ENCODE results near the gene RNF213.
A peak's percentile ranks its signal among the peaks of the same experiment; 100 is the strongest.
"Not testable (repeated sequence)": the region's sequence is repeated elsewhere in the genome, so short reads cannot be mapped to it uniquely, and the experiment has no call there.

Gene RNF213

DNA sequence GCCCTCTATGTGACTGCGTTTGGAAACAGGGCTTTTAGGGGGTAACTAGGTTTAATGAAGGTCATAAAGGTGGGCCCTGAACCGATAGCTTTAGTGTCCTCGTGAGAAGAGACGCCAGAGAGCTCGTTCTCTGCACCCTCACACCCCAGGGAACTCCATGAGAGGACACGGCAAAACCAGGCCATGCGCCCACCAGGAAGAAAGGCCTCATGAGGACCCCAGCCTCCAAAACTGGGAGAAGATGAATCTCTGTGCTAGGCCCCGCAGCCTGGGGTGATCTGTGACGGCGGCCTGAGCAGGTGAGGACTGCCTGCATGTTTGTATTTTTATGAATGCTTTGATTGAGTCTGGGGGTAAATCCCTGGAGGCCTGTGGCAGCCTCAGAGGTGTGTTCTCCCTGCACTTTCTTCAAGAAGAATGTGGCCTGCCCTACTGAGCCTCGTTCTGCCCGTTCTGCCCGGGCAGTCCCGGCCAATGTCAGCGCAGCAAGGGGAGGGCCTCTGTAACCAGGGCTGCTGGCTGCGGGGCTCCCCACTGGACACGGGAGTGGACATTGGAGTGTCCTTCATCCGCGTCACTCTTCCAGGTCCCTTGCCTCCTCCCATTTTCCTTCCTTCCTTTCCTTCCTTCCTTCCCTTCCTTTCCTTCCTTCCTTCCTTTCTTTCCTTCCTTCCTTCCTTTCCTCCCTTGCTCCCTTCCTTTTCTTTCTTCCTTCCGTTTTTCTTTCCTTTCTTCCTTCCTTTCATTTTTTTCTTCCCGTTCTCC is 6.8 kb upstream of the RNF213 start:
- DNase-seq: no peak

DNA sequence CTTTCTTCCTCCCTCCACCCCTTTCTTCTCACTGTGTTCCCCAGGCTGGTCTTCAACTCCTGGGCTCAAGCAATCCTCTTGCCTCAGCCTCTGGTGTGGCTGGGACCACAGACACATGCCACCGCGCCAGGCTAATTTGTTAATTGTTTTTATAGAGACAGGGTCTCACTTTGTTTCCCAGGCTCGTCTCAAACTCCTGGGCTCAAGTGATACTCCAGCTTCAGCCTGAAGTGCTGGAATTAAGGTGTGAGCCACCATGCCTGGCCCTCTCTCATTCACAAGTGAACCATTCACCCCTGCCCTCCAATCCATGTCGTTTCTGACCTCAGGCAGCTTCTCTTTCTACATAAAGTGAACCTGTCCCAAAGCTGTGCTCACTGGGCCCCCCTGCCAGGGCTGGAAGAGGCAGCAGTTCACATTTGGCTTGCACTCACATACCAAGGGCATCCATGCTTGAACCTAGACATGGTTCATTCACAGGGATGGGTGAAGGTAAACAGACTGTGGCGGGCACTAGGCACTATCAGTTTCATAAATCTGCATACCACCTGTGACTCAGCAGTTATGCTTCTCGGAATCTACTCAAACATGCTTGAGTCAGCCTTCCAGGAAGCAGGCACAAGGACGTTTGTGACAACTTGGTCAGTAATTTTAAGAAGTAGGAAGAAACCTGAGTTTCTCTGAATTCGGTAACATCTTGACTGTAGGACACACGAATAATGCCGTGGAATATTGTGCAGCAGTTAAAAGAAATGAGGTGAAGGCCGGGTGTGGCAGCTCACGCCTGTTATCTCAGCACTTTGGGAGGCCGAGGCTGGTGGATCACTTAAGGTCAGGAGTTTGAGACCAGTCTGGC is 6.0 kb upstream of the RNF213 start:
- DNase-seq: no peak

DNA sequence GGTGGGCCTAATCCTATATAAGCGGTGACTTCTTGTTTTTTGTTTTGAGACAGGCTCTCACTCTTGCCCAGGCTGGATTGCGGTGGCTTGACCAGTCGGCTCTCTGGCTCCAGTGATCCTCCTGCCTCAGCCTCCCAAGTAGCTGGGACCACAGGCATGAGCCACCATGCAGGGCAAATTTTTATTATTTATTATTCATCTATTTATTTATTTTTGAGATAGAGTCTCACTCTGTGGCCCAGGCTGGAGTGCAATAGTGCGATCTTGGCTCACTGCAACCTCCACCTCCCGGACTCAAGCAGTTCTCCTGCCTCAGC is 4.7 kb upstream of the RNF213 start:
- DNase-seq: no peak

DNA sequence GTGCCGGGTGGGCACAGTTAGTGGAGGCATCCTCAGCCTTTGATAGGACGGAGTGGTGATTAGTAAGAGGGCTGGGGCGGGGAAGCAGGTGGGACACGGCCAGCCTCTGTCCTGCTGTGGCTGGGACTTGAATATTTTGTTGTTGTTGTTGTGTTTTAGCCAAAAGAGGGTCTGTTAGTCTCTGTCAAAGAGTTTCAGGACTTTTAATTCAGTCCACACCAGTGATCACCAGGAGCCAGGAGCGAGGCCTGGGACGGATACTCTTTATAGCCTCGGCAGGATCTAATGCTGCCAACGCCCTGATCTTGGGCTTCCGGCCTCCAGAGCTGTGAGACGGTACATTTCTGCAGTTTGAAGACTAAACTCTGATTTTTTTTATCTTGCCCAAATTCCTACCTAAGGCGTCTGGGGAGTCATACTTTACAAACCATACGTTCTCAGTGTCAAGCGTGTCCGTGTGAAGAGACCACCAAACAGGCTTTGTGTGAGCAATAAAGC is 2.9 kb upstream of the RNF213 start:
- DNase-seq: no peak

DNA sequence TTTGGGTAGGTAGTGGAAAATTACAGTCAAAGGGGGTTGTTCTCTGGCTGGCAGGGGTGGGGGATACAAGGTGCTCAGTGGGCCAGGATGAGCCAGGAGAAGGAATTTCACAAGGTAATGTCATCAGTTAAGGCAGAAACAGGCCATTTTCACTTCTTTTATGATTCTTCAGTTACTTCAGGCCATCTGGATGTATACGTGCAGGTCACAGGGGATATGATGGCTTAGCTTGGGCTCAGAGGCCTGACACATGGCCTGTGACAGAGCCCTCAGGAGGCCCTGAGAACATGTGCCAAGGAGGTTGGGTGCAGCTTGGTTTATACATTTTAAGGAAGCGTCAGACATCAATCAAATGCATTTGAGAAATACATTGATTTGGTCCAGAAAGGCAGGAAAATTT is 2.4 kb upstream of the RNF213 start:
- not testable (repeated sequence) for DNase-seq

DNA sequence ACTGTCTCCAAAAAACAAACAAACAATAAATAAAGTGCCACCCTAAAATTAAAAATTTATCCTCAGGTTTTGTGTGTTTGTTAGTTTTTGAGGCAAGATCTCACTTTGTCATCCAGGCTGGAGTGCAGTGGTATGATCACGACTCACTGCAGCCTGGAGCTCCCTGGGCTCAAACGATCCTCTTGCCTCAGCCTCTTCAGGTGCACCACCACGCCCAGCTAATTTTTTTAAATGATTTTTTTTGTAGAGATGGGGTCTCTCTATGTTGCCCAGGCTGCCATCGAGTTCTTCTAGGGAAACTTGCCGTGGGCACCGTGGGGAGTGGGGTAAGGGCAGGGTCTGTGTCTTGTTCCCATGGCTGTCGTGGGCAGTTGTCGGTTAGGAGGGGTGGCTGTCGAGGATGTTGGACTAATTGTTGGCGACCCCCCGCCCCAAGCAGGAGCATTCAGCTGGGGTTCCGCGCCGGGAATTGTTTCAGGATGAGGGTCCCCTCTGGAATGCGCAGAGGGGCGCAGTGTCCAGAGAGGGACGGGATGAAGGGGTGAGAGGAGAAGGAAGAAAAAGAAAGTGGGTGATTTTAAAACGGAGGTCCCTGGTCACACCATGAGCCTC is 1.1 kb upstream of the RNF213 start:
- DNase-seq: no peak

DNA sequence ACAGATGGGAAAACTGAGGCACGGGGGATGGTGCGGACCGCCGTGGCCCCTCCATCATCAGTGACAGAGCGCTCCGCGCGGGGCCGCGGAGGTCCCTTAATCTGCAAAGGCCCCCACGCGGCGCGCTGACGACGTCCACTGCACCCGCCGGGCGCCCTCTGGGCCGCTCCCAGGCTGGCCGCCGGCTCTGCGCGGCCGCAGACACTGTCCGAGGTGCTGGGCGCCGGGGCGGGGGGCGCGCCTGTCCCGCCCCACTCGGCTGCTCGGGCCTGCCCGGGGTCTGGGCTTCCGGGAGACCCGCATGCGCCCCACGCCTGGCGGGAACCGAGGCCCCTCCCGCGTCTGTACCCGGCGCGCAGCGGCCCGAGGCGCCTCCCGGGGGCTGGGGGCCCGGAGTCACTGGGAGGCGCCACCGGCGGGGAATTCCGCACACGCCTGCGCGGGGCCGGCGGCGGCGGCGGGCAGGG is 550 bp upstream of the RNF213 start:
- DNase-seq: peak; percentile 53 to 54

DNA sequence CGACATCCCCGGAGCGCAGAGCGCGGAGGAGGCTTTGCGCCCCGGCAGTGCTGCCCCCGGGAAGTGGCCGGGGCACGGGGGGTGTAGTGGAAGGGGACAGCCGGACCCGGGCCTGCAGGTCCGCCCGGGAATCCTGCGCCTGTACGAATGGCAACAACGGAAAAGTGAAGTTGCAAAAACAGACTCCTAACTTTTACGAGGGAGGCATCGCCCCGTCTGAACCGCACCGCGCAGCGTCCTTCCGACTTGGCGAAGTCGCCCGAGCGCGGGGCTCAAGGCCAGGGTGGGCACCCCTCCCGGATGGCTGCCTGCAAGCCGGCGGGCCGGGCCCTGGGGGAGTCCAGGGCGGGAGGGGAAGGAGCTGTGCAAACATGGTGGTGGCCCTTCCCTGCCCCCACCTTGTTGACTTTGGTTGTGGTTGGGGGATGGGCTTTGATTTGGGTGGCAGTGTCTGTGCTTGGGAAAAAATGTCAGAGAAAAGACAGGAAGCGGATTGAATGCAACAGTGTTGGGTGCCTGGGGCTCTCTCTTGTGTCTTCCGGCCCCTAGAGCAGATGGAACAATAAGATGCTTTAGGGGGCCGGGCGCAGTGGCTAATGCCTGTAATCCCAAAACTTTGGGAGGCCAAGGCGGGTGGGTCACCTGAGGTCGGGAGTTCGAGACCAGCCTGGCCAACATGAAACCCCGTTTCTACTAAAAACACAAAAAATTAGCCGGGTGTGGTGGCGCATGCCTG is 675 bp downstream of the RNF213 start:
- peak in 1 of 2 donors; percentile 26 for DNase-seq

DNA sequence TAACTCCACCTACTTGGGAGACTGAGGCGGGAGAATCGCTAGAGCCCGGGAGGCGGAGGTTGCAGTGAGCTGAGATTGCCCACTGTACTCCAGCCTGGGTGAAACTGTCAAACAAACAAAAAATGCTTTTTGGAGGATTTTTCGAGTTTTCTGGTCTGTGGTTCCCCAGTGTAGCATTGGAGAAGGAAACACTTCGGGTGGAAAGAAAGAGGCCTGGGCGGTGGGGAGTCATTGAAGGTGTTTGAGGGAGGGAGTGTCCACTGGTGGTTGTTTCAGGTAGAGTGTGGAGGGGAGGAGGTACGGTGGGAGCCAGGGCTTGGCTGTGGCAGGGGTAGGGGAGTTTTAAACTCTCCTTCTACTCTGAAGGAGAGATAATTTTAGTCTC is 1.2 kb downstream of the RNF213 start:
- DNase-seq: no peak

DNA sequence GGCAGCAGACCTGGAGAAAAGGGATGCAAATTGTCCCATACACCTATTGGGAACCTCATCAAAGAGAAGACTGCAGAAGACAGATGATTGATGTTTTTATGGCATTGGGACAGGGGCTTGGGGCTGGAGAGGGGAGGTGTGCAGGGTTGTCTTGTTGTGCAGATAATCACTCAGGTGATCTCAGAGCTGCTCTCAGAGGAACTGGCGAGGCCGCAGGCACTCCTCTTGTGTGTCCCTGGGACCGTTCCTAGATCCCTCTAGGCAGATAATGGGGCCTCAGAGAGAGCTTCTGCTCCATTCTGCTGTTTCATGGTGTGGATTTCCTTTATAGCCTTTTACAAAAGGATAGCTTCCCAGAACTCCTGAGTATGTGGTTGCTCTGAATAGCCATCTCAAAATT is 1.6 kb downstream of the RNF213 start:
- no peak for DNase-seq

DNA sequence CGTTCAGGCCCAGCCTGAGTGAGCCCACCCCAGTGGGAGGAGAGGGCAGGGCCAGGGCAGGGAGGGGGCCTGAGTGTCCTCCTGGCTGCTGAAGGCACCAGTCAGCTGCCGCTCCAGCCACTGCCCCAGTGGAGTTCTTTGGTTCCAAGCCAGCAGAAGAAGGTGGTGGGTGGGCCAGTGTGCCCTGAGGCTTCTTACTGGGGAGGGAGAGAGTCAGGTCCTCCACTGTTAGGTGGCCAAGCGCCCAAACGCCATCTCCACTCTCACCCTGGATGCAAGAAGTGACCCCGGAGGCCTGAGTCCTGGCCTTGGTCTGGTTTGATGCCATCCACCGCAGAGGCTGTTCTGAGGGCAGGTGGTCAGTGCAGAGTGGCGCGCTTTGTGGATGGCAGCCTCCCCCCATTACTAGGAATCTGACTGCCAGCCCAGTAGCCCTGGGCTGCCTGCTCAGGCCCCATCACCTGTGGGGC is 2.2 kb downstream of the RNF213 start:
- DNase-seq: no peak

DNA sequence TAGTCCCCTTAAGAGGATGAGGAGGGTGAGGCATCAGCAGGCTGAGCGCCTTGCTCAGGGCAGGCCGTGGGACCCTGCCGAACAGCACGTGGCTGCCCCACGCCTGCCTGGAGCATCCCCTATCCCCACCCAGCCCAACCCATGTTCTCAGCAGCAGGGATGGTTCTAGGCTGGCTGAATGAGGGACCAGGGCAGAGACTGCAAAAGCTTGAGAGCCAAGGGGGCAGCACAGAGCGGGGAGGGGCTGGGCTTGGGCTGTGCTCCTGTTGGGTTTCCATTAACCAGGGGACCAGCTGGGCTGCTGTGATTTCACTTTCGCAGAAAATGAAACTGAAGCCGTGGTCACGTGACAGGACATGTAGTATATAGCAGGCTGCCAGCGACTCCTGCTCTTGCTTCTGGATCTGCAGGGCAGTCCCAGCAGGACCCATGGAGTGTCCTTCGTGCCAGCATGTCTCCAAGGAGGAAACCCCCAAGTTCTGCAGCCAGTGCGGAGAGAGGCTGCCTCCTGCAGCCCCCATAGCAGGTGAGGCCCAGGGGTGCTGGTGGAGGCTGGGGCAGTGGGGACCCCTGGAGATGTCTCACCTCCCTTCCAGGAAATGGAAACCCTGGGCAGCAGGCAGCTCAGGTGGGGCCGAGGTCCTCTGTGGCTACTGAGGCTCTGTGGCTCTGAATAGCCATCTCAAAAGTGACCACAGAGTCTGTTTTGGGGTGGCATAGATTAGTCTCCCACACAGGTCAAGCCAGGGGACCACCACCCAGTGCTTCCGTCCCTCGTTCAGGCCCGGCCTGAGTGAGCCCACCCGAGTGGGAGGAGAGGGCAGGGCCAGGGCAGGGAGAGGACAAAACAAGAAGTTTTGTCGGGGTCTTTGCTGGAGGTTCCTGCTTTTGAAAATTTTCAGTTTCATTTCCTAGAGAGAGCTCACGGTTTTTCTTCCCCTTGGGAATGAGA is 2.9 kb downstream of the RNF213 start:
- DNase-seq: peak in 1 of 2 donors; percentile 17

DNA sequence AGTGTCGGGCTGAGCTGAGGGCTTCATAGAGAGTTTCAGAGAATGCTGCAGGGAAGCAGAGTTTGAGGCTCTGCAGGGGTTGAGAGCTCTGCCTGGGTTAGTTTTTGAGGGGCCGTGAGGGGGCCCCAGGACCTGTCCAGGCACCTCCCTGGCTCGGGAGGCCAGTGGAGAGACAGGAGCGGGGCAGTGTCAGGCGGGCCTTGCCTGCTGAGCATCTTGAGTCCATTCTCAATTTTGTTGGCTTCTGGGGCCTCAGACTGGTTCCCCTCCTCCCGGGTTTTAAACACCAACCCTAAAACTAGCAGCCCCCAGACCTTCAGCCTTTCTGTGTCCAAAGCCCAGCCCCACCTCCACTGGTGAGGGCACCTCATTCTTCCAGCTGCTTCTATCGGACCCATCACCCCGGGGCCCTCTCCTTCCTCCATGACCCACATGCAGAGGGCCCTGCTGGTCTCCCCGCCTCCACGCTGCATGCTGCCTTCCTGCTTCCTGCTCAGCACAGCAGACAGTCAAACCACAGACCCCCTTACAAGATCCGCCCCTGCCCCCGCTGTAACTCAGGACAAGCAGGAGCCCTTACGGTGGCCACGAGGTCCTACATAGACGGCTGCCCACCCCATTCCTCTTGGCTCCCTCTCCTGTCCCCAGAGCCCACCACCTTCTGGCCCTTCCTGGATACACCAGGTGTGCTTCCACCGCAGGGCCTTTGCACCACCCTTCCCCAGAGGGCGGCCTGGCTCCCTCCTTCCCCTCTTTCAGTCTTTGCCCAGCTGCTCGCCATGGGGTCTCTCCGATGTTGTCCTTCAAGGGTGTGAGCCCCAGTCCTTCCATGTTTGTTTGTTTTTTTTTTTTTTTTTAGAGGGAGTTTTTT is 3.8 kb downstream of the RNF213 start:
- DNase-seq: no peak

DNA sequence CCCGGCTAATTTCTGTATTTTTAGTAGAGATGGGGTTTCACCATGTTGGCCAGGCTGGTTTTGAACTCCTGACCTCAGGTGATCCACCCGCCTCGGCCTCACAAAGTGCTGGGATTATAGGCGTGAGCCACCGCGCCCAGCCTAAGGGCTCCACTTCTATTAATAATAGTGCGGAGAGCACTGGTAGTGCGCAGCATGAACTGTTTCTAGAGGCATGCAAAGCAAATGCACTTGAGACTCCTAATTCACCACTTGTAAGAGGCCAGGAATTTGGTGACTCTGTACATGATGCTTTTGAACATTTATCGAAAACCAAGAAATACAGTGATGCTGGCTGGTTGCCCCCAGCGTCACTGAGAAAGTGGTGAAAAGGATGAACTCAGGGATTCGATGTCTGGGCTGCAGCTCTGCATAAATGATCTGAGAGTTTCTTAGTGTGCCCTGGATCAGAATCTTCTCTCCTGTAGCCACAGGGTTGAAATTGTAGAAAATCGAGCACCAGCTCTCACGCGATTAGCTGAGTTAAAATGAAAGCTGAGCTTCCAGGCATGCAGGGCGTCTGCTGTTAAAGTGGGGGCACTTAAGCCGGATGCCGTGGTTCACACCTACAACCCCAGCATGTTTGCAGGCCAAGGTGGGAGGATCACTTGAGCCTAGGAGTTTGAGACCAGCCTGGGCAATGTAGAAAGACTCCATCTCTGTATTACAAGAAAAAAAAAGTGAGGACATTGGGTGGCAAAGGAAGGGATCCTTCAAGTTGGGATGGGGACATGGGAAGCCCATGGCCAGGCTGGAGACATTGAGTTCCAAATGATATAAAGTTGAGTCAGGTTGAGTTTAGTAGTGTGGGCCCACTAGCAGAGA is 4.8 kb downstream of the RNF213 start:
- no peak for DNase-seq

DNA sequence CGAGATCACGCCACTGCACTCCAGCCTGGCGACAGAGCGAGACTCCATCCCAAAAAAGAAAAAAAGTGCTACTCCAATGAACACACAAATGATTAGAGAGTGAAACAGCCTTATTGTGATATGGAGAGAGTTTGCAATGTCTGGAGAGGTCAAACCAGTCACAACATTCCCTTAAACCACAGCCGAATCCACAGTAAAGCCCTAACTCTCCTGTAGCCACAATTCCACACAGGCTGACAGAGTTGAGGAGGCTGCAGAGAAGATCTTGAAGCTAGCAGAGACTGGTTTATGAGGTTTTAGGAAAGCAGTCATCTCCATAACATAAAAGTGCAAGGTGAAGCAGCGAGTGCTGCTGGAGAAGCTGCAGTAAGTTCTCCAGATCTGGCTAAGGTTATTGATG is 6.7 kb downstream of the RNF213 start:
- DNase-seq: no peak

DNA sequence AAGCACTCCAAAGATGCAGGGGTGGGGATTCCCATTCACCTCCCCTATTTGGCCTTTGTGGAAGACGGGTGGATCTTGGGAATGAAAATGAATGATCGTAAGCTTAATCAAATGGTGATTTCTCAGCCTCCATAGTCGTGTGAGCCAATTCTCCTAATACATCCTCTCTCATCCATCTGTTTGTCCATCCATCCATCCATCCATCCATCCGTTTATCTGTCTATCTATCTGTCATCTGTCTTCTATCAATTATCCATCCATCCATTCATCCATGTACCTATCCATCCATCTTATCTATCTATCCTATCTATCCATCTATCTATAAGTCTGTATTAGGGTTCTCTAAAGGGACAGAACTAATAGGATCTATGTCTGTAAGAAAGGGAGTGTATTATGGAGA is 7.8 kb downstream of the RNF213 start:
- no peak for DNase-seq

DNA sequence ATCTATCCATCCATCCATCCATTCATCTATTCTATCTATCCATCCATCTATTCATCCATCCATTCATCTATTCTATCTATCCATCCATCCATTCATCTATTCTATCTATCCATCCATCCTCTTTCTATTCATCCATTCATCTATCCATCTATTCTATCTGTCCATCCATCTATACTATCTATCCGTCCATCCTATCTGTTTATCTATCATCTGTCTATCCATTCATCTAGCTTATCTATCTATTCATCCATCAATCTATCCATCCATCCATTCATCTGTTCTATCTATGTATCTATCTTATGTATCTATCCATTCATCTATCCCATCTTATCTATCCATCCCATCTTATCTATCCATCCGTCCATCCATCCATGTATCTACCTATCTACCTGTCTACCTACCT is 8.8 kb downstream of the RNF213 start:
- DNase-seq: no peak

DNA sequence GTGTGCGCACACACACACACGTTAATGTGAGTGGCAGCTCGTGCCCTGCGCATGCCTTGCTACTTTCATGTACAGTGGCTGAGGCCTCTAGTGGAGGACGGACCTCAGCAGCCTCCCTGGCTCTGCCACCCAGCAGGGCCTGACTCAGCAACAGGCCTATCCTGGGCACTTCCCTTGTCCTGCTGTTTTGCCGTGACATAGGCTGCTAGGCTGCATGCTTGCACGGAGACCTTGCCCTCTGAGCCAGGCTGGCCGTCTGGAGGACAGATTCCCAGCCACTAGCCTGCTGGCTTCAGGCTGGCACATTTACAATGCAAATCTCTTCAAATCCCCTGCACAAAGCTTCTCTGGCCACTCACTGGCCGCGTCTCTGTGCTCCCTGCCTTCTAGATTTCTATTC is 9.5 kb downstream of the RNF213 start:
- DNase-seq: peak in 1 of 2 donors; percentile 29

DNA sequence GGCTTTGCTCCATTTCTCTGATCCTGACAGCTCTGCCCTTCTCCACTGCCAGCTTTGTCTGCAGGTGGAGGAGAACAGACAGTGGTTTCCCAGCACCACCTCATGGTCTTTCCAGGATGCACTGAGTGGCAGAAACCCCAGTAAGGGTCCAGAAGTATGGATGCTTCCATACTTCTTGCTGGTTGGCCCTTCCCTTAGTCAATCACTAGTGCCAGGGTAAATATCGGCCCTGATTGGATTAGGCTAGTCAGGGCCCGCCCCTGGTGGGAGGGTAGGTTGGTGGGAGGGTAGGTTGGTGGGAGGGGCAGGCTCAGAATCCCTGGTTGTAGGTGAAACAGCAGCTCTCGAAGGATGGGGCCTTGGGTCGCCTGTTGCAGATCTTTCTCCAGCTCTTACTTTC is 10.2 kb downstream of the RNF213 start:
- DNase-seq: no peak

DNA sequence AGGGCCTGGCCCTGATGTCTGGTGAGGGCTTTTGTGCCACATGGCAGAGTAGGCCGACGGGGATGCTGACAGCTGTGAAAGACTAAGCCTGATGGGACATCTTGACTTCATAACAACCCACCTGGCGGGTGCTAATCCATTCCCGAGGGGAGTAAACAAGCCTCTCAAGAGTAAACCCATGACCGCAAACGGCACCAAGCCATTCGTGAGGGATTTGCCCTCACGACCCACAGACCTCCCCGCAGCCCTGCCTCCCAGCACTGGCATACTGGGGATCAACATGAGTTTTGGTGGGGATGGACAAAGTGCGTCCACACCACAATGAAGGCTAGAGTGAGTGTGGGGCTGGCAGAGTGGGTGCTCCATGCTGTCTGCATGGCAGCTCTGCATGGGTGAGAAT is 11.7 kb downstream of the RNF213 start:
- no peak for DNase-seq
